ENCODE measurements around the gene TEX53.
A peak's percentile ranks its signal among the peaks of the same experiment; 100 is the strongest.

TEX53 gene

DNA sequence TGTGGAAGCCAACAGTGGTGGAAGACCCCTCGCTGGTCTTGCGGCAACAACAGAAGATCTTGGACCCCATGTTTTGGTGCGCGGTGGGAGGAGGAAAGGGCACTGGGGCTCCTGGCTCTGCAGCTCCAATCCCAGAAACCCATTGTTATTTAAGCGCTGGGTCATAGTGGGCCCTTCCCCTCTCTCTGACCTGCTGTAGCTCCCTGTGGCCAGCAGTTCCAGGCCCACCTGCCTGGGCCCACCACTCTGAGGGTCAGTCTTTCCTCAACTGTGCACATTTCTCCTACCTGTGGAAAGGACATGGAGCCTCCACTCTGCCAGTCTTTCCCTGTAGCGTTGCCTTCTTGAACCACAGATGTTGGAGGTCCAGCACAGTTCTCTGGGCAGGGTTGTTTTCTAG lies at the start of gene TEX53:
Gene TEX53 (minus strand): TSS at position 101 of the 400 bp plus-strand sequence. CDS start 31 bp downstream, at position 70.
- no peak for DNase-seq
- no peak for ATAC-seq

DNA sequence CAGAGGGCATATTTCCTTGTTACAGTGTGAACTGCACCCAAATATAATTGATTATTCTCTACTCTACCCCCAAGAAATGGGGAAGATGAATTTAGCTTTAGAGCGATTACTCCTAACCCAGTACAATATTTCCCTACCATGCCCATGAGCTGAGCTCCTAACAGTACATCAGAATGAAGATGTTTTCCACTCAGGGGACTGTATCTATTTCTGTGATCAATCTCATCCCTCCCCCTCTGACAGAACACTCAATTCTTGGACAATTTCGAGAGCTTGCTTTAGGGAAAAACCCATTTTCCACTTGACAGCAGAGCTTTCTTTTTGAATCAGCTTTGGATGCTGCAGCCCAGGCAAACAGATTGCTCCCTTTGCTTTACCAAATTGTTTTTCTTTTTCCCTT lies 49.1 kb upstream of the TEX53 start:
- DNase-seq (no peak), ATAC-seq (peak; percentile 72)

DNA sequence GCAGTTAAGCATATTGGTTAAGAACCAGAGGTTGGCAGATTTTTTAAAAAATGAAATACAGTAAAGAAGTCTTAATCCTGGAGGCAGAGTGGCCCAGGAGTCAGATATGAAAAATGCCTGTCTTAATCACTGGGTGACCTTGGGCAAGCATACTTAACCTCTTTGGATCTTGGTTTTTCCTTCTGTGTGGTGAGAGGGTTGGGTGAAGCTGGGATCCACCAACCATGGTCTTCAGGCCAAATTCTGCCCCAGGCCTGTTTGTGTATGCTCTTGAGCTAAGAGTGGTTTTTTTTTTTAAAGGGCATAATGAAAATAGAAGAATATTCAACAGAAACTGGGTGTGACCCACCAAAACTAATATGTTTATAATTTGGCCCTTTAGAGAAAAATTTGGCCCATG lies 44.4 kb upstream of the TEX53 start:
- ATAC-seq = no peak

DNA sequence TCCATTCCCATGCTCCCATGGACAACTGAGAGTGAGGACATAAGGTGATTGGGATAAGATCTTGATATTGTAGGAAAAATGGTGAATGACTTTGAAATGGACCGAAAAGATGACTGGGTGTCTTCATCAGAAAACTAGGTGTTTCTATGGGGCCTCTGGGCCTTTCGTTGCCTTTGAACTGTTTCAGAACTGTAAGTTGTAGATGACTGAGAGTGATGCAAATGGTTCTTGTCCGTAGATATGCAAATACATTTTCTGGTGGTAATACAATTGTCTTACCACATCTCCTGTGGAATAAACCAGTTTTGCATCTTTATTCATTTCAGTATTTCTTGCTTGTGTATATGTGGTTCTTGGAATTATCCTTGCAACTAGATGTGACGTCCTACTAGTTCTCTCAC lies 40.3 kb upstream of the TEX53 start:
- ATAC-seq = peak; percentile 70
- DNase-seq = no peak

More for the DNA sequence above, 44.4 kb upstream of the TEX53 start:
- DNase-seq = no peak

DNA sequence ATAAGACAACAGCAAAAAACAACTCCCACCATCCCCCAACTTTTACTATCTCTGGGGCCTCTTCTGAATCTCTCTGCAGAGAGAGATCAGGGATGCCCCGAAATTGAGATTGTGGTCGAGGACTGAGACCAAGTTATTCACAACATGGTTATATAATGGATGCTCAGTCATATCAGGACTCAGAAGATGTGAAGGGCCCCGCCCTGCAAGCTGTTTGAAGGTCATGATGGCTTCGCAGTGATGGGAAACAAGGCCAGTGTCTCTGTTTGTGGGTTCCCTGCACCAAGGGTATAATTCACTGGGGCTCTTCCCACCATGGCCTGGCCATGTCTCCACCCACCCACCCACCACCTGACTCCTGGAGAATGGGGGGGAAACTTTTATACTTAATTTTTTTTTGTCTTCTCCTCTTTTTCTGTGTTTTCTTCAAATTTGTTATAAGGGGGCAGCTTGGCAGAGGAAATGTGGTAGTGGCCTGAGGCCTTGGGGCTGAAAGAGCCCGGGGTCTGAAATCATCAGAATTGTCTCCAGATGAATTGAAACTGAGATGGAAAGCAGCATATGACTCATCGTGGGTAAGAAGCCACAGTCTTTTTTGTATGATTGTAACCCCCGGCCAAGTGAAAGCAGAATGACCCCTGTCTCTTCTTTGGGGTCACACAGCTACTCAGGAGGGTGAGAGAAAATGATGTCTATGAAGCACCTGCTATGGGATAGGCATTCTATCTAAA lies 39.4 kb upstream of the TEX53 start:
- DNase-seq = peak; percentile 71
- ATAC-seq = peak; percentile 68

DNA sequence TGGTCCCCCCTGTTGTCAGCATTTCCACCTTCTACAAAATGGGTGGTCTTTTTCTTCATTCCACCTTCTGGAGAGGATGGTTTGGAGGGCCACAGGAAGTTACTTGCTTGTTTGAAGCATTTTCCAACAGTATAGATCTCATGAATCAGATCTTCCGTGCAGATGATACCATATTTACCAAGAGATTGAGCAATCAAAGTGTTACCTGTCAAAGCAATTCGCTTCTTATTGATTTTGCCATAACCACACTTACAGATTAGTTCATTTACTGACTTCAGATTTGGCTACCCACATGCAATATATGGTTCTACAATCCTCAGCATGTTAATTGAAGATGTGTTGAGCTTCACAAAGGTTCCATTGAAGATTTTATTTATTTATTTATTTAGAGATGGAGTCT lies 38.3 kb upstream of the TEX53 start:
- DNase-seq (no peak), ATAC-seq (no peak)

DNA sequence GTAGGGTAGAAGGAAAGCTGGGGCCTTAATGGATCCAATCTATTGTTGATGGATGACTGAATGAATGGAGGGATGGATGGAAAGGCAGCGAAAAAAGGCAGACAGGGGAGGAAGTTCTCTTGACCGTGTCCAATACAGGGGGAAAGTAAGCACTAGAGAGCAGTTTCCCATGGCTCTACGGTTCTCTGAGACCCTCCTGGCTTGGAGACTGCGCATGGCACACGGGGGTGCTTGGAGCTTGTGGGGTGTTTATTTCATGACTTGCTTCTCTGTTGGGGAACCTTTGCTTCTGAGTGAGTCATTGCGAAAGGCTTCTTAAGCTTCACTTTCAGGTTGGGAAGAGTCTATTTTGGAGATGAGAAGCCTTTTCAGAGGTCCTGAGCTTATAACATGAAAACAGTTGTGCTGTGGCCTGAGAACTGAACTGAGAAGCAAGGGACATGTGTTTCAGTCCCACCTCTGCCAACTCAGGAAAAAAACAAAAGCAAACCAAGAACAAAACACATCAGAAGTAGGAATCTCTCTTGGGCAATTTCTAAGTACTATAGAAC lies 37.2 kb upstream of the TEX53 start:
- DNase-seq (peak; percentile 31), ATAC-seq (peak; percentile 6)

DNA sequence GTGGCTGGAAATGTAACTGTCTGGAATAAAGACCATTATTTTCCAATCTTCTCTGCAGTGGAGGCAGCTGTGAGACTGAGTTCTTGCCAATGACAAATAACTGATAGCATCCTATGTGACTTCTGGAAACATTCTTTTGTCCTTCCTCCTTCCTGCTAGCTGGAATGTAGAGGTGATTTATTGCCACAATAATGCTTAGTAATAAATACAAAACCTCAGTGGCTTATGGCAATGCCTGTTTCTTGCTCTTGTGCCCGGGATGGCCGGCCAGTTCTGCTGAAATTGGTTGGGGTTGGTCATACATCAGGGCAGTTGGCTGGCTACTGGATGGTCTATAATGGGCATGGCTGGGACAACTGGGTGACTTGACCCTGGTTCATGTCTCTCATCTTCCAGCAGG lies 36.5 kb upstream of the TEX53 start:
- ATAC-seq (no peak), DNase-seq (no peak)

DNA sequence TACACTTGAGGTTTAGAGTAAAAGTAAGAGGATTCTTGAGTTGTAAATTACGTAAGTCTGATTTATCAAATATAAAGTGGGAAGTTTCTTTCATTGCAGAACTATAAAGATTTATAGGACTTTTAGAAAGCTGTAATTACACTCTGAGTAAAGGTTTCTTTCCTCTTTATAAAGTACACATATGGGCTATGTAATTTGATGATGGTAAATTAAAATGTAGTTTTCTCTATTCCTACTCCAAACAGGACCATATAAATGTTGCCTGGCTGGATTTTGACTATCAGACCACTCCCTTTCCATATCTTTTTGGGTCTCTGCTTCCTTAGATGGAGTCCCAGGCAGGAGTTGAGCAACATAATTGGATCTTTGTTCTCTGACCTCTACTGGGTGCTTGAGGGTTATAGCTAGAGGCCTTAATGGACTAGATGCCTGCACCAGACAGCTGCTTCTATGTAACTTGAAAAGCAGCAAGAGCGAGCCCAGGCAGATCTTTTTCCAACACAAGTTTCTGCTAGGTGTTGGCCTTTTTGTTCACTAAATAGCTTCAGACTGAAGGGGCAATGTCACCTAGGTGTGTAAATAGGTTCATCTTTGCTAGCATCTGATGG lies 35.7 kb upstream of the TEX53 start:
- DNase-seq (no peak), ATAC-seq (no peak)

DNA sequence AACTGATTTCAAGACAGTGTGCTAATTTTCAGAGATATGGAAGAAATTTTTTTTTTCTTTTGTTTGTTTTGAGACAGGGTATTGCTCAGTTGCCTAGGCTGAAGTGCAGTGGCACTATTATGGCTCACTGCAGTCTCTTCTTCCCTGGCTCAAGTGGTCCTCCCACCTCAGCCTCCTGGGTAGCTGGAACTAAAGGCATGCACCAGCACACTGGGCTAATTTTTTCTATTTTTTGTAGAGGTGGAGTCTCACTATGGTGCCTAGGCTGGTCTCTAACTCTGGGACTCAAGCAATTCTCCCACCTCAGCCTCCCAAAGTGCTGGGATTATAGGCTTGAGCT lies 34.3 kb upstream of the TEX53 start:
- DNase-seq = no peak
- ATAC-seq = no peak

DNA sequence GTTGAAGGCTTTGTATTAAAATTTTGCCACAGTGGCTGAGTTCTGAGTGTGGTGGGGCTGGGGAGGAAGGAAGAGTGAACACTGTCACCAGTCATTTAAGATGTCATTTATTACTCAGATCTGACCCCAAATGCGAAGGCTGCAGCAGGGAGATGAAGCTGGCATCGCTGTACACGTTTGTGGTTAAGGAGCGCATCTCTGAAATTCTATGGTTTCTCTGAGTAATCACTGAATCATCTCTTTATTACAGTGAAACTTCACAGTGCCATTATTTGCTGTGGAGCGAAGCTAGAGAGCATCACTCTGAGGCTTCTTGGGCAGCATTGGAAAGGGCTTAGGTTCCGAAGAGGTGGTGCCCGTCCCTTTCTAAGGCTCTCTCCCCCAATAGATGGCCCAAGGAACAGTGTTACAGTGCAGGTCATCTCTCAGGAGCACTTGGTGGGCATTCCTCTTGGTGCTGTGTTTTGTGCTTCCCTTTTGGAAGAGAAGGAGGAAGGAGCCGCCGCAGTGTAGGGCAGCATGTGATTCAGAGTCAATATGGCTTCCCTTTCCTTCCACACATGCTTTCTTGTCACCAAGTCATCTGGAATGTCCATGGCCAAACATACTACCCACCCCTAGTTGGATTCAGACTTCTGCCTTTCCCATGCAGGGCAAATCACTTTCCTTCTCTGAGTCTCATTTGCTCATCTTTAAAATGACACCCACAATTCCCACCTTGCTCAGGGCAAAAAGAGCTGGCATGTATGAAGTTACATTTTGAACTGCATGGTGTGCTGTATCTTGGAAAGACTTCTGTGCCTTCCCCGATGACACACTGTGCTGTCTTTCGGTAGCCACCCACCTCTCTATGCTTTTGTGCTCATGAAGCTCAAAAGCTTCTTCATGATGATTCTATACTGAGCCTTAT lies 33.7 kb upstream of the TEX53 start:
- DNase-seq (peak; percentile 67), ATAC-seq (peak; percentile 89)

DNA sequence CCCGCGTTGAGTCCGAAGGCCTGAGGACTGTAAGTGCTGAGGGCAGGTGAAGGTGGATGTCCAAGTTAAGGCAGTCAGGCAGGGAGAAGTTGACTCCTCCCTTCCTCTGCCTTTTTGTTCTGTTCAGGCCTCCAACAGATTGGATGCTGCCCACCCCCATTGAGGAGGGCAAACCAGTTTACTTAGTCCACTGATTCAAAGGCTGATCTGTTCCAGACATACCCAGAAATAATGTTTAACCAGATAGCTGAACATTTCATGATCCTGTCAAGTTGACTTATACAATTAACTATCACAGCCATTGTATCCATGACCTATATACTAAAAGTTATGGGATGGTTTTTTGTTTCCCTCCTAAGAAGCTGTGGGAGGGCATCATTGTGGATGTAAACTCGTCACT lies 32.7 kb upstream of the TEX53 start:
- ATAC-seq (no peak), DNase-seq (no peak)

DNA sequence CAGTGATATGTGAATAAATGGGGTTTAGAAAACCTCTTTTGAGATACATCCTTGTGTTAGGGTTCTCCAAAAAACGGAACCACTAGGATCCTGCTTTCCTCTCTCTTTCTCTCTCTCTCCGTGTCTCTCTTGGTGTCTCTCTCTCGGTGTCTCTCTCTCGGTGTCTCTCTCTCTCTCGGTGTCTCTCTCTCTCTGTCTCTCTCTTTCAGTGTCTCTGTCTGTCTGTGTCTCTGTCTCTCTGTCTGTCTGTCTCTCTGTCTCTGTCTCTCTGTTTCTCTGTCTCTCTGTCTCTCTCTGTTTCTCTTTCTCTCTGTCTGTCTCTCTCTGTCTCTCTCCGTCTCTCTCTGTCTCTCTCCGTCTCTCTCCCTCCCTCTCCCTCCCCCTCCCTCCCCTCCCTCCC lies 32.2 kb upstream of the TEX53 start:
- no peak for ATAC-seq
- no peak for DNase-seq

DNA sequence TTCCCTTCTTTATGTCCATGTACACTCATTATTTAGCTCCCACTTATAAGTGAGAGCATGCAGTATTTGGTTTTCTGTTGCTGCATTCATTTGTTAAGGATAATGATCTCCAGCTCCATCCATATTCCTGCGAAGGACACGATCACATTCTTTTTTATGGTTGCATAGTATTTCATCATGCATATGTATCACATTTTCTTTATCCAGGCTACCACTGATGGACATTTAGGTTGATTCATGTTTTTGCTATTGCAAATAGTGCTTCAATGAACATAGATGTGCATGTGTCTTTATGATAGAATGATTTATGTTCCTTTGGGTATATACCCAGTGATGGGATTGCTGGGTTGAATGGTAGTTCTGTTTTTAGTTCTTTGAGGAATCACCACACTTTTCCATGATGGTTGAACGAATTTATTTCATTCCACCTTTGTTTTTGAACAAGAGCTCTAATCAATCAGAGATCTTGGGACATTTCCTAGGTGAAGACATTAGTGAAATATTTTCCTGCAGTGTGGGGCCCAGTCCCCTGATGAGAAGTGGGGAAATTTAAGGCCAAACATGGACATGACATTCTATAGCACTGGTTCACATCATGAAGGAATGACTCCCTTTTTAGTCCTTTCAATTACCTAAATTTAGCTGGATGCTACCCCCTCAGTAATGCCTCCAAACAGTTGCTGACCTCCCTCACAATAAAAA lies 31.5 kb upstream of the TEX53 start:
- no peak for ATAC-seq
- DNase-seq = no peak

DNA sequence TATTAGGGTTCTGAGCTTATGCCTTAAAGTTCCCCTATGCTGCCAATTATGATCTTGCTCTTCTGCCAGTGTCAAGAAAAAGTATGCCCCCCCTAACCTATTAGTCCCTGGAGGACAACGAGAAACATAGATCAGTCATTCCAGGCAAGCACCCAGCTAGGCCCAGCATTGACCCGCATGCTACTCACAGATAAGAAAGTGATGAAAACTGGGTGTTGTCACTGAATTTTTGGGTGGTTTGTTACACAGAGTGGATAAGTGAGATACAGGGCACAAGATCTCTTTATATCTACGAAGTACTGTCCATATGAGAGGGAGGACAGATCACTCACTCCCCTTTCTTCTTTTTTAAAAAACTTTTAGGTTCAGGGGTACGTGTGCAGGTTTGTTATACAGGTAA lies 30.8 kb upstream of the TEX53 start:
- ATAC-seq = no peak

DNA sequence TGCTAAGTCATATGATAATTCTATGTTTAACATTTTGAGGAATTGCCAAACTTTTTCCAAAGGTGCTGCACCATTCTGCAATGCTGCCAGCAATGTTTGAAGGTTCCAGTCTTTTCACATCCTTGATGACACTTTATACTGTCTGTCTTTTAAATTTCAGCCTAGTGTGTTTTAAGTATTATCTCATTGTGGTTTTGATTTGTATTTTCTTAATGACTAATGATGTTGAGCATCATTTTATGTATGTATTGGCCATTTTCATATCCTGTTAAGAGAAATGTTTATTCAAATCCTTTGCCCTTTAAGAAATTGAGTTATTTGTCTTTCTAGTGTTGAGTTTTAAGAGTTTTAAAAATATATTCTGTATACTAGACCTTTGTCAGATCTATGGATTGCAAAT lies 29.4 kb upstream of the TEX53 start:
- DNase-seq = no peak
- no peak for ATAC-seq

More for the DNA sequence above, 30.8 kb upstream of the TEX53 start:
- DNase-seq = no peak

DNA sequence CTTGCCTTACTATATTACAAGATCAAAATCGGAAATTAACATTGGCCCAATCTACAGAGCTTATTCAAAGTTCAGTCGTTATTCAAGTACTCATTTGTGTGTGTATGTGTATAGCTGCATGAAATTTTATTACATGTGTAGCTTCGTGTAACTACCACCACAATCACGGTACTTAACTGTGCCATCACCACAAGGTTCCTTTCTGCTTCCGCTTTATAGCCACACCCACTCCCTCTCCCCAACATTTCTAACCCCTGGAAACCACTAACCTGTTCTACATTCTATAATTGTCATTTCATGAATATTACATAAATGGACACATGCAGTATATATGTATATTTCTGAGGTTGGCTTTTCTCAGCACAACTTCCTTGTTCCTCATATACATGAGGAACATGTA lies 28.3 kb upstream of the TEX53 start:
- ATAC-seq (no peak), DNase-seq (no peak)

DNA sequence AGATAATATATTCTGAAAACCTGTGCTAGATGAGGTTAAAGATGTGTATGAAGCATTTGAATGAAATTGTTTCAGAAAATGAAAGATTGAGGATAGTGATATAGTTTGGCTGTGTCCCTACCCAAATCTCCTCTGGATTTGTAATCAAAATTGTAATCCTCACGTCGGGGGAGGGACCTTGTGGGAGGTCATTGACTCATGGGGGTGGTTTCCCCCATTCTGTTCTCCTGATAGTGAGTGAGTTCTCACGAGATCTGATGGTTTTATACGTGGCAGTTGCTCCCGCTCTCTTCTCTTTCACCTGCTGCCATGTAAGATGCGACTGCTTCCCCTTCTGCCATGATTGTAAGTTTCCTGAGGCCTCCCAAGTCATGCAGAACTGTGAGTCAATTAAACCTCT lies 26.4 kb upstream of the TEX53 start:
- ATAC-seq (no peak), DNase-seq (peak; percentile 30)

DNA sequence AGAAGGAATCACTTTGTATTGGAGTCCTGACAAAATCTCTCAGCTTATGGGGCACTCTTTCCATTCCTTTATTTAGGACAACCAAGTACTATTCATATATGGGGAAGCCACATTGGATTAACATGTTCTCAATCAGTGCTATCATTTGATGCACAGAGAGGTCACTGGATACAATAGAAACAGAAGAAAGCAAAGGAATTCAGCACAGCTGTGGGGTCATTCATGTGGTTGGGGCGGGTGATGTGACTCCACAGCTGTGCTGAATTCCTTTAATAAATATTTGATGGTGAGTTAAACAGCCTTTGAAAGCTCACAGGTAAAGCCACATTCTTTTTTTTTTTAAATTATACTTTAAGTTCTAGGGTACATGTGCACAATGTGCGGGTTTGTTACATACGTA lies 25.2 kb upstream of the TEX53 start:
- no peak for ATAC-seq
- no peak for DNase-seq

DNA sequence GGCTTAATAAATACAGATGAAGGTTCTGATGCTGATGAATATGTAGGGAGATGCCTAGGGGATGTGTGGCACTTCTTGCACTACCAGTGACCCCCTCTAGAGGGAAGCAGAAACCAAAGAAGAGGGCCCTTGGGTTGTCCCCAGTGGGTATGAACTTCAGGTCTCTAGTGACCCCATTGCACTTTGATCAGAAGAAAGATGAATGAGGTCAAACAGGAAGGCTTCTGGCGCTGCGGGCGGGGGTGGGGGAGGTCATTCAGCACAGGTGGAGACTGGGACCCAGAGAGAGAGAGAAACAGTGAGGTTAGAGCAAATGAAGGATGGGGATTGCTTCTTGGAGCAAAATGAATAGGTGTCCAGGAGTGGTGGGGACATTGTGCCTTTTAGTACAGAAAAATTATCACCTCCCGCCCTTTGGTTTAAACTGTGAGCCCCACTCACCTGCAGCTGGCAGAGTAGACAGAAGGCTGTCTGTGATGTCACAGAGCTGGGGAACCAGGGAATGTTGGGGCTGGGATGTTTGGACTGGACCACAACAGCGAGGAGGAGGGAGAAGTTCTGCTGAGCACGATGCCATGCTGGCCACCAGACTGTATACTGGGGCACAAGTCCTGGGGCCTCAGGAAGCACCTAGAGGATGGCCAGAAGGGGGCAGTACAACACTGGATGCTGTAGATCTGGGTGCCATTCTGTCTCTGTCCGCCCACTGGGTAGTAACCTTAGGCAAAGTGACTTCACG lies 24.2 kb upstream of the TEX53 start, which contains the start of gene TEX48:
Gene TEX48 (minus strand): TSS at position 599 of the 739 bp plus-strand sequence. CDS start 10,469 bp downstream, outside the sequence.
- peak; percentile 90 for ATAC-seq
- DNase-seq = peak; percentile 85

DNA sequence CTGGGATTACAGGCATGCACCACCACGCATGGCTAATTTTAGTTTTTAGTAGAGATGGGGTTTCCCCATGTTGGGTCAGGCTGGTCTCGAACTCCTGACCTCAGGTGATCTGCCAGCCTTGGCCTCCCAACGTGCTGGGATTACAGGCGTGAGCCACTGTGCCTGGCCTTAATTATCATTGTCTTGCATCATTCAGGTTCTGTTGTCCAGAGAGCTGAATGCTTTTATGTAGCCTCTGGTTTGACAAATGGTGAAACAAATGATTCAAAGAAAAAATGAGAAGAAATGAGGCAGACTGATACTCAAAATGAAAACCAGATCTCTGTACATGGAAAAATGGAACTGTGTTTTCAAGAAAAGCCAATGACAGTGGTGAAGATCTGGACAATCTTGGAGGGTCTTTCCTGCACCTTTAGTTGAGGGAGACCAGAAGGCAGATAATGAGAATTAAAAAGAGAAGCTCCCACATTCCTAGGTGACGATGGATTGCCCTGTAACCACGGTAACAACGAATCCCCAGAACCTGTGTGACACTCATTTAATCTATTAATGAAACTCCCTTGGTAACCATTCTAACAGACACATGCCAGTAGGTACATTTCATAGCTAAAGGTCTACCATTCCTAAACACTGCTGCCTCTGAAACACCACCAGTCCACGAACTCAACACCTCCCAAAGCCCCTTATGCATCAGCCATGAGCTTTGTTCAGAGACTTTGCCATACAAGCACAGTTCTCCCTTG lies 22.8 kb upstream of the TEX53 start:
- no peak for ATAC-seq
- DNase-seq = no peak

Measured in stimulated activated naive CD8-positive, alpha-beta T cell treated with anti-CD3 and anti-CD28 coated beads, Interleukin-15, Interleukin-2, amounts not matched to agents 100 U/mL and 50 U/mL, for 24 hours (primary cell).